Measurements from ENCODE around the gene NTHL1.

The NTHL1 gene

DNA sequence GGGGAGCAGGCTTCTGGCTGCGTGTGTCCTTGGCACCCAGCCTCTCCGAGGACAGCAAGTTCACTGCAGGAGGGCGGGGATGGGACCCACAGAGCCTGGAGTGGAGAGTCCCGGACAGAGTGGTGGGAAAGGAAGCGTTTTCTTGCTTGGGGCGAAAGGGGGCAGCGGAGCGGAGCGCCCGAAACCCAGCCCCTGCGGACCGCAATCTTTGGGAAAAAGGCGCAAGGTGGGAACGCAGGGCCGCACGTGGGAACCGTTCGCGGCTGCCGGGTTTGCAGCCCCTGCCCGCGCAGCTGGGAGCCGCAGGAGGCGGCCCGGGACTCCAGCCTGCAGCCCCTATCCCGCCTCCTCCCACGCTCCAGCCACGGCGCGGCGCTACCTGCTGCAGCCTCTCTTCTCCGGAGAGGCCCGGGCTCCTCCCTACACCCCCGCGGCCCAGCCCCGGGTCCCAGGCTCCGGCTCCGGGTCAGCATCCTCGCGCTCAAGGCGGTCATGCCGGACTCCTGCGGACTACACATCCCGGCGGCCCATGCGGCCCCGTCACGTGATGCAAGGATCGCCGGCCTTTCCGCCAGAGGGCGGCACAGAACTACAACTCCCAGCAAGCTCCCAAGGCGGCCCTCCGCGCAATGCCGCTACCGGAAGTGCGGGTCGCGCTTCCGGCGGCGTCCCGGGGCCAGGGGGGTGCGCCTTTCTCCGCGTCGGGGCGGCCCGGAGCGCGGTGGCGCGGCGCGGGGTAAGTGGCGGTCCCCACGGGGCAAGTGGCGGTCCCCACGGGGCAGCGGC lies at the start of gene NTHL1, which contains the start of gene TSC2:
TSS of gene NTHL1 (minus strand) at position 505 of the 786 bp plus-strand sequence. CDS start at position 494, 11 bp downstream.
TSS of gene TSC2 (plus strand) at position 656 of the 786 bp plus-strand sequence. CDS start 631 bp downstream, outside the sequence.
- peak; percentile 95 for DNase-seq (ENCODE audit: low spot score)

DNA sequence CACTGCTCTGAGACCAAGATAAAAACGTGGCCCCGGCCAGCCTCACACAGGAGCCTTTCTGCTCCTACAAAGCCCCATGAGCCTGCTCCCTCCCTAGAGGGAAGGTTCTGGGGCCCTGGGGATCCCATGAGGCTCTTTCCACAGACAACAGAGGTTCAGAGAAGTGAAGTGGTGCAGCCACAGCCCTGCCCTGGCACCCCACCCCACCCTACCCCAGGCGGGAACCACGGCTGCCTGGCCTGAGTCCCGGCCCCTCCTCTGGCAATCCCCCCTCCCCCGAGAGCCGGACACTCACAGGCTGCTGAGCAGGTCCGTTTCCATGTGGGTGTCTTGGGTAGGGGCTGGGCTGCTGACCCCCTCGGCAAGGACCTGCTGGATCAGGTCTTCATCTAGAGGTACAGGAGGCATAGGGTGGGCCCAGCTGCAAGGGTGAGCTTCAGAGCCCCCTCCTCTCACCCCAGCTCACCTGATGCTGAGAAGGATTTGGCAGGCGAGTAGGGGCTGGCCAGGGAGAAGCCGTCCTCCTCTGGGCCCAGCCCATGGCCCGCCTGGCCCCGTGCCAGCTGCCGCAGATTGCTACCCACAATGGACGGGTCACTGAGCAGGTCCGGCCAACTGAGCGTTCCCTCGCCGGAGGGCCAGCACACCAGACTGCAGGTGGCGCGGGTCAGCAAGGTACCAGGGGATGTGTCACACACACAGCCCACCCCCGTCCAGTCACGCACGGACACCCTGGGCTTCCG lies 49.4 kb upstream of the NTHL1 start:
- no peak for DNase-seq (ENCODE audit: low spot score)

DNA sequence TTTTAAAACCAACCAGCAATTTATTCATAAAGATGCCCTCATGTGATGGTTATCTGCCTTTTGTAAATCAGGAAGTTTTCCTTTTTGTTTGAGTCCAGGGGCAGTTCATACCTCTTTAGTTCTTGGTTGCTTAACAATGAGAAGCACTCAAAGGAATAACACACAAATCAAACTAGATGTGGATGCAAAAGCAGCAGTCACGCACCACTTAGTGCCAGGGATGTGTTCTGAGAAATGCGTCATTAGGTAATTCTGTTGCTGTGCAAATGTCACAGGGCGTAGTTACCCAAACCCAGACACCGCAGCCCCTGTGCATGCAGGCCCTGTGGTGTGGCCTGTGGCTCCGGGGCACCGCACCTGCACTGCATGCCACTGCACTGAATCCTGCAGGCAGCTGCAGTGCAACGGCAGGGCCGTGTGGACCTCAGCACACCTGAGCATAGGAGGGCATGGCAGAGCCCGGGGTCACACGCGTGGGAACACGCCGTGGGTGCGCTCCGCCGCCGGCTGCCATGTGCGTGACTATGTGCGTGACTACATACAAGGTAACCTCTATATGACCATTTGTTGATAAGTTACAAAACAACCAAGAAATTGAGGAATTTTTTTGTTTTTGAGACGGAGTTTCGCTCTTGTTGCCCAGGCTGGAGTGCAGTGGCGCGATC lies 48.4 kb upstream of the NTHL1 start:
- no peak for DNase-seq (ENCODE audit: low spot score)

DNA sequence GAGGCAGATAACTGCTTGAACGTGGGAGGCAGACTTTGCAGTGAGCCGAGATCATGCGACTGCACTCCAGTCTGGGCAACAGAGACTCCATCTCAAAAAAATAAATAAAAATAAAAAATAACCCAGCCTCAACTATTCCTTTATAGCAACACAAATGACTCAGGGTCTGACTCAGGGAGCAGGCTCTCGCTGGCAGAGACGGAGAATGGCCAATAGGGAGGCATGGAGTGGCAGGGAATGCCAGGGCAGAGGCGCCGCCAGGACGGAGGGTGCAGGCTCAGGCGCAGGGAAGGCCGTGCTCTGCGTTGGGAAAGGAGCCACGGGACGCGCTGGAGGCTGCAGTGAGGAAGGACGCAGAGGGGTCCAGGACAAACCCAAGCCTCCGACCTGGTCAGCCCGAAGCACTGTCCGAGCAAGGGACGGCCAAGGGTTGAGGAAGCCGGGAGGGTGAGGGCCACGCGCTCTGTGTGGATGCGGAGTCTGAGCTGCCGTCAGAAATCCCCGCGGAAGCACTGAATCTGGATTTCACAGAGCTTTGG lies 47.8 kb upstream of the NTHL1 start:
- DNase-seq (ENCODE audit: low spot score): no peak

DNA sequence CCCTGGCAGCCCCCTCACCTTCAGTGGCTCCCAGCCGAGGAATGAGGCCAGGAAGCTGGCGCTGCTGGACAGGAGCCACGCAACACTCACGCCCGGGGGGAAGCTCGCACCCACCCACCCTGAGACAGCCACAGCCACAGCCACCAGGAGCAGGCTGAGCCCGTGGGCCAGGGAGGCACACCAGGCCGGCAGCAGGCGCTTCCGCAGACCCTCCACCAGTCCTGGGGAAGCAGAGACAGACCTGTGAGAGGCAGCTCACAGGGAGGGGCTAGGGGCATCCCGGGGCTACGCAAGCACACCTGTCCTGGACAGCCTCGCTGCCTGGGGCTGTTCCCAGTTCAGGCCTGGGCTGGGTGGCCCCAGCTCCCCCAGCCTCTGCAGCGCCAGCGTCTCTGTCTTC lies 46.2 kb upstream of the NTHL1 start:
- DNase-seq (ENCODE audit: low spot score): no peak

DNA sequence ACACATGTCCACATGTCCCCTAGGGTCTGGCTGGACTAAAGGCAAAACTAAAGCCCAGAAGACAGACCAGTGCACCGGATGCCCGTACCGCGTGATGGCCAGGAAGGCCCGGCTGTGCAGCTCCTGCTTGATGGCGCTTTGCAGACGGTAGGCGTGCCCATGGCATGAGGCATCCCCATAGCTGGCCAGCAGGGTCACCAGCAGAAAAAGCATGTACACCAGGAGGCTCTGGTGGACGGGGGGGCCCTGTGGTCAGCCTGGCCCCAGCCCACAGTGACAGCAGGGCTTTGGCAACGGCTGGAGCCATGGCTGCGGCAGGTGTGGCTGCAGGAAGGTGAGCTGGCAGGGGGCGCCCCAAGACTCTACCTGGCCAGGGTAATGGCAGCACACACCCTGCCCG lies 45.2 kb upstream of the NTHL1 start:
- no peak for DNase-seq (ENCODE audit: low spot score)

DNA sequence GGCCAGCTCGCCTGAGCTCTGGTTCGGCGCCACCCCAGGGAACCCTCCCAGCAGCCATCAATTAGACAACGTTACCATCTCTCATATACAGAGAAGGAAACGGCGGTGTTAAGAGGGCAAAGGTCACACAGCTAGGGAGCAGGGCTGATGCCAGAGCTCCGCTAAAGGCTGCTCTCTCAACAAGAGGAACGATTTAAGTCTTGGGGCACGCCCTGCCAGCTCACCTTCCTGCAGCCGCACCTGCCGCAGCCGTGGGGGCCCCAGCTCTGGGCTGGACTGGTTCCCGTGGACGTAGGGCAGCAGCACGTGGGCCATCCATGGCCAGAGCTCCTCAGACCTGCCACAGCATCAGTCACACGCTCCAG lies 44.6 kb upstream of the NTHL1 start:
- peak; percentile 83 for DNase-seq (ENCODE audit: low spot score)

DNA sequence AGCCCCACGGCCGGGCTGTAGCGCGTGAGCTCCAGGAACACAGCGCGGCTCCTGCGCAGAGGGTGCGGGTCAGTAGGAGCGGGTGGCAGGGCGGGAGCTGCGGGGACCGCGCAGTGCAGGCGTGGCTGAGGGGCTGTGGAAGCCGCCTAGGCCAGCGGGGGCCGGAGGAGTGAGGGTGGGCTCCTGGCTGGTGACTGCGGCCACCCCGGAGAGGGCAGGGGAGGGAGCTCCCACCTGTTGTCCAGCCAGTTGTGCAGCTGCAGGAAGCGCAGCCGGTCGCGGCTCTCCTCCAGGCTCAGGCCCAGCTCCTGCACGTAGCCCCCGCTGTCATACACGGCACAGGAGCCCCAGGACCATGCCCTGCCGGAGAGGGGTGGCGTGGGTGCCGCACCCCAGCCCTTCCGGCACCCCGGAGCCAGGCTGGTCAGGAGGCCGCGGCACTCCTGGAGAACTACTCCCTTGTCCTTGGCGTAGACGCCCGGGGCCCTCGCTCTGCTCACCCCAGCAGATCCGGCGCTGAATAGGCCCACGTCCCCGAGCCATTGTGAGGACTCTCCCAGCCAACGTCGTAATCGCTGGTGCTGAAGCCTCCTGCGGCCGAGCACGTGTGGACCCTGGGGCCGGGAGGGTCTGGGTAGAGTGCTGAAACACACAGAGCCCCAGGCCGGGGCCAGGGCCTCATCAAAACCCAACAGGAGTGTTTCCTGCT lies 44.1 kb upstream of the NTHL1 start:
- no peak for DNase-seq (ENCODE audit: low spot score)

DNA sequence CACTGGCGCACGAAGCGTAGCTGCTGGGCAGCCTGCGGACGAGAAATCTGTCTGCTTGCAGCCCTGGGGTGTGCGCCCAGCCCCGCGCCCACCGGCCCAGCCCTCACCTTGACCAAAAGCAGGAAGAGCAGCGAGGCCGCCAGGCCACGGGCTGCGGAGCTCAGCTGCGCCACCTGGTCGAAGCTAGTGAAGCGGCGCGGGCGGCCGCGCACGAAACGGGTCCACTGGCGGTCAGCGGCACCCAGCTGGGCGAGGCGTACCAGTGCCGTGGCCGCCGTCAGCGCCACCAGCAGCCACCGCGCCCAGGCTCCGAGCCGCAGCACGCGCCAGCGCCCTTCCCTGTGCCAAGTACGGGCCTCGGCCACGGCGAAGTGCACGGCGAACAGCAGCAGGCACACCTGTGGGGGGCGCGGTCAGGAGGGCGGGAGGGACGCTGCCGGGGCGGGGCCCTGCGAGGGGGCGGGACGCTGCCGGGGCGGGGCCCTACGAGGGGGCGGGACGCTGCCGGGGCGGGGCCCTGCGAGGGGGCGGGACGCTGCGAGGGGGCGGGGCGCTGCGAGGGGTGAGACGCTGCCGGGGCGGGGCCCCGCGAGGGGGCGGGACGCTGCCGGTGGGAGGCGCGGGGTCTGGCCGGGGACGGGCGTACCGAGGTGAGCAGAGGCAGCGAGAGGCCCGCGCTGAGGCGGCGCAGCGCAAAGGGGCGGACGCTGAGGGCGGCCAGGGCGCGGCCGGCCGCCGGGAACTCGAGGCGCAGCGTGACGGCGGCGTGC lies 43.3 kb upstream of the NTHL1 start:
- peak; percentile 87 for DNase-seq (ENCODE audit: low spot score)

DNA sequence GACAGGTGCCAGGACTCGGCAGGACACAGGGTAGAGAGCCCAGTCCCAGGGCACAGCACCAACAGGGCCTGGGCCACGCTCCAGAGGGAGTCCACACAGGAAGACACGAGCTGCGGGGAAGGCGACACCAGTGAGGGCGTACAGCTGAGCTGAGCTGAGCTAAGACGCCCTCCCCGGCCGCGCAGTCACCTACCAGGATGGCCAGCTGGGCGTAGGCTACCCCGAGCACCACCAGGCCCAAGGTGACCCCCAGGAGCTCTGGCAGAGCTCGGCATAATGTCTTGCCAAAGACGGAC lies 42.8 kb upstream of the NTHL1 start:
- DNase-seq (ENCODE audit: low spot score): no peak

DNA sequence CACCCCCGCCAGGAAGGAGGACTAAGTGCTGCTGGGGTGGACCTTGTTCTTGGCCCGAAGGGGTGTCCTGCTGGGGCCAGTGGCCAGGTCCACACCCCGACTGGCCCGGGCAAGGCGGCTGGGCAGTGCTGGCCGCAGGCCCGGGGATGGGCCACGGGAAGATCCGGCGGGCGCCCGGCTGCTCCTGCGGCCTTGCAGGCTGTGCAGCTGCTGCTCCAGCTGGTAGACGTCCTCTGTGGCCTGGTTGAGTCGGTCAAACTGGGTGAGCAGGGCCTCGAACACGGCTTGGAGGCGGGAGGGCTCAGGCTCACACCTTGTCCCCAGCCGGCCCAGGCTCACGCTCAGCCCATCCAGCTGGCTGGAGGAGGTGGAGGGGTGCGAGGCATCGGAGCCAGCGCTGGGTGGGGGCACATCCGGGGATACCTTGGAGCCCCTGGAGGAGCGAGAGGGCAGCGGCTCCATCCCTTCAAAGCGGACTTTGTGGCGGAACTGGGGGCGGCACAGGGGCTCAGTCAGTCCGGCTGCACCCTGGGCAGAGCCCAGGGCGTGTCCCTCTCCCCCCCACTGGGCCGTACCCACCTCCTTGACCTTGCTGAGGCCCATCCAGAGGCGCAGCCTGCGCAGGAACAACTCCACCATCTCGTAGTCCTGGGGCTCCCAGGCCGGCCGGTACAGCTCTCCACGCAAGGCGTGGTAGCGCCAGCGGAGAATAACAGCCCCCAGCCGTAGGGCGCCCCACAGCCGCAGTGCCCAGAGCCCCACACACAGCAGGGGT lies 42.3 kb upstream of the NTHL1 start:
- no peak for DNase-seq (ENCODE audit: low spot score)

DNA sequence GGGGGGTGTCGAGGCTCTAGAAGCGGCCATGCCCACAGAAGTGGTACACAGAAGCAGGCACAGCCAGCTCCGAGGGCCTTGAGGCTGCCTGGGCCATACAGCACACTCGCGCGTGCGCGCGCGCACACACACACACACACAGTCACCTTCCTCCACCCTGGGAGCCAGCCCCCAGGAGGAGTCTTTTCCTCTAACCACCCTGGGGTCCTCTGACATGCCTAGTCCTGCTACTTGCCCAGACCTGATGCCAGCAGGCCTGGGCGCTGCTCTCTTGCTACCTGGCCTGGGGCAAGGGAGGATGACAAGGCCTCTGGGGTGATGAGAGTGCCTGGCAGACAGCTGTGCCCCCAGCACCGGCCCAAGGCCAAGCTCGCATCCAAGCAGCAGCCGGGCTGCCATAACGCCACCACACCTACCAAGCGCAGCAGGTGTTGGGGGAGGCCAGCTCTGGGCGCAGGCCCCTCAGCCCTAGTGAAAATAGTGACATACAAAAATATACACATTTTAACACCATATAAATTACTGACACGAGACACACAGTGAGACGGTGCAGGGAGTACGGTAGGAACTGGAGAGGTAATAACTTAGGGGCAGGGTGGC lies 41.2 kb upstream of the NTHL1 start:
- no peak for DNase-seq (ENCODE audit: low spot score)

DNA sequence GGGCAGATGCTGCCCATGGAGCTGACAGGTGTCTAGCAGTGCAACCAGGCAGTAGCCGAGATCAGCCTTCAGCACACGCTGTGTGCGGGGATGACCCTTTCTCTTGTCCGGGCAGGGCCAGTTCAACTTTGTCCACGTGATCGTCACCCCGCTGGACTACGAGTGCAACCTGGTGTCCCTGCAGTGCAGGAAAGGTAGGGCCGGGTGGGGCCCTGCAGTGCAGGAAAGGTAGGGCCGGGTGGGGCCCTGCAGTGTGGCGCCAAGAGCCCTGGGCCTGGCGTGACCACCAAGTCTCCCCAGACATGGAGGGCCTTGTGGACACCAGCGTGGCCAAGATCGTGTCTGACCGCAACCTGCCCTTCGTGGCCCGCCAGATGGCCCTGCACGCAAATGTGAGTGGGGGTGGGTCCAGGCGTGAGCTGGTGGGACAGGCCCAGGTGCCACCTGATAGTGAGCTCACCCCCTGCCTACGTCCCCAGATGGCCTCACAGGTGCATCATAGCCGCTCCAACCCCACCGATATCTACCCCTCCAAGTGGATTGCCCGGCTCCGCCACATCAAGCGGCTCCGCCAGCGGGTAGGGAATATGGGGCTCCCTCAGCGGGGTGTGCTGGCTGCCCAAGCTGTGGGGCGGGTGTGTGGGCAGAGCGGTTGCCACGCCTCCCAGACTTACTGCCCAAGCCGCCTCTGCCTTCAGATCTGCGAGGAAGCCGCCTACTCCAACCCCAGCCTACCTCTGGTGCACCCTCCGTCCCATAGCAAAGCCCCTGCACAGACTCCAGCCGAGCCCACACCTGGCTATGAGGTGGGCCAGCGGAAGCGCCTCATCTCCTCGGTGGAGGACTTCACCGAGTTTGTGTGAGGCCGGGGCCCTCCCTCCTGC lies 40.4 kb upstream of the NTHL1 start:
- DNase-seq (ENCODE audit: low spot score): no peak

DNA sequence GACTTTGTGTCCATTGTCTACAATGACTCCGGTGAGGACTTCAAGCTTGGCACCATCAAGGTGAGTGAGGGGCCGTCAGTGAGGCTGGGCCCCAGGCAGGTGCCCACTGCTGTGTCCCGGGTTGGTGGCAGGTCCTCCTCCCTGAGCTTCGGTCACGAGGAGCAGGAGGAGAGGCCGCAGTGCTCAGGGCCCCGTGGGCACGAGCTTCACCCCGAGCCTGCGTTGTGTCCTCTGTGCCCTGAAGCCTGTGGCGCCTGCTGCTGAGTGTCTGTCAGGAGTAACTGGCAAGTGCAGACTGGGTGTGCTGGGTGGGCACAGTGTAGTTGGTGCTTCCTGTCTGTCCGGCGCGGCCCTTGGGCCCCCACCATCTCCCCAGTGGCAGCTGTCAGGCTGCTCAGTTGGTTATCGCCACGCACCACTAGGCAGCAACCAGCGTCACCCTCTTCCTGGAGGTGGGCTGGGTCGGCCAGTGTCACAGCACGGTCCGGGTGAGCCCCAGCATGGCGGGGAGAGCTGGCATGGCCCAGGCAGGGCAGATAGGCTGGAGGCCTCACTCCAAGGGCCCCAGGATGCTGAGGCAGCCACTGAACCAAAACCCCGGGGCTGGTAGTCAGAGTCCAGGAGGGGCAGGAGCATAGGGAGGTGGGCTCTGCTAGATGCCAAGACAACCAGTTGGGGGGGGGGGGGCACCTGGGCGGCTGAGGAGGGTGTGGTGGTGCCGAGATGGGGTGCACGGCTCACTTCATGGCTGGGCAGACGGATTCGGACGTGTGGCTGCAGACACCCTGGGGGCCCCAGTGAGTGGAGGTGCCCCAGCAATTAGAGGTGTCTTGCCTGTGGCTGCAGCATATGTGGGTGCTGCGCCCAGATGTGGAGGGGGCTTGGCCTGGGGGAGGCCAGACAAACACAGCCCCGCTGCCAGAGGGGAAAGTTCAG lies 39.4 kb upstream of the NTHL1 start:
- DNase-seq (ENCODE audit: low spot score): no peak

DNA sequence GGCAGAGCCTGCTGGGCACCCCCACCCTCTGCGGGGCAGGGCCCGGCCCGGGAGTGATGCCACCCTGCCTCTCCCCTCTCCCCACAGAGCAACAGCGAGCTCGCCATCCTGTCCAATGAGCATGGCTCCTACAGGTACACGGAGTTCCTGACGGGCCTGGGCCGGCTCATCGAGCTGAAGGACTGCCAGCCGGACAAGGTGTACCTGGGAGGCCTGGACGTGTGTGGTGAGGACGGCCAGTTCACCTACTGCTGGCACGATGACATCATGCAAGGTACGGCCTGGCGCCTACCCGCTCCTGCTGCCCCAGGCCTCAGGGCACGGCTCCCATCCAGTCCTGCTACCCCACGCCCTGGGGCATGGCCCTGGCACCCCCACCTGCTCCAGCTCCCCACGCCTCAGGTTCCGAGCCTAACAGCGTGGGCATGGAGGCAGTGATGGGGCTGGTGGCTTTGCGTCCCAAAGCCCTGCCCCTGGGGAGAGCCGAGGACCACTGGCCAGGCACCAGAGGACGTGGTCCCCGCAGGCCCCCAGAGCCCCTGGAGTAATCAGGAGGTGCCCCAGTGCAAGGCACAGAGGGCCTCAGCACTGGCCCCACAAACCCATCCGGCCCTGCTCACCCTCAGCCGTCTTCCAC lies 38.6 kb upstream of the NTHL1 start:
- DNase-seq (ENCODE audit: low spot score): no peak

DNA sequence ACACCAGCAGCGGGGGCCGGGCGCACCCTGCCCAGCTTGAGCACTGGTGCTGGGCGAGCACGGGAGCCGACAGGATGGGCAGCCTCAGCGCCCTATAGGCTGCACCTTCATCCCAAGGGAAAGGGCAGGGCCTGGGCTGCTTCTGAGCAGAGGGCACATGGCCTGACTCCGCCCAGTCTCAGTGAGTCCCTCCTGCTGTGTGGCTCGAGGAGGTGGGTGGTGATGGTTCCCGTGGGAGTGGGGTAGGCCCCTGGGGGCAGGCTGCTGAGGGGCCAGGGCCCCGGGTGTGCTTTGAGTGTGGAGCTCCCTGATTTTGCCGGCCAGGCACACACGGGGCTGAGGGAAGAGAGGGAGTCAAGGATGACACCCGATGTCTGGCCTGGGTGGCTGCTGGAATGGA lies 38.0 kb upstream of the NTHL1 start:
- DNase-seq (ENCODE audit: low spot score): no peak

DNA sequence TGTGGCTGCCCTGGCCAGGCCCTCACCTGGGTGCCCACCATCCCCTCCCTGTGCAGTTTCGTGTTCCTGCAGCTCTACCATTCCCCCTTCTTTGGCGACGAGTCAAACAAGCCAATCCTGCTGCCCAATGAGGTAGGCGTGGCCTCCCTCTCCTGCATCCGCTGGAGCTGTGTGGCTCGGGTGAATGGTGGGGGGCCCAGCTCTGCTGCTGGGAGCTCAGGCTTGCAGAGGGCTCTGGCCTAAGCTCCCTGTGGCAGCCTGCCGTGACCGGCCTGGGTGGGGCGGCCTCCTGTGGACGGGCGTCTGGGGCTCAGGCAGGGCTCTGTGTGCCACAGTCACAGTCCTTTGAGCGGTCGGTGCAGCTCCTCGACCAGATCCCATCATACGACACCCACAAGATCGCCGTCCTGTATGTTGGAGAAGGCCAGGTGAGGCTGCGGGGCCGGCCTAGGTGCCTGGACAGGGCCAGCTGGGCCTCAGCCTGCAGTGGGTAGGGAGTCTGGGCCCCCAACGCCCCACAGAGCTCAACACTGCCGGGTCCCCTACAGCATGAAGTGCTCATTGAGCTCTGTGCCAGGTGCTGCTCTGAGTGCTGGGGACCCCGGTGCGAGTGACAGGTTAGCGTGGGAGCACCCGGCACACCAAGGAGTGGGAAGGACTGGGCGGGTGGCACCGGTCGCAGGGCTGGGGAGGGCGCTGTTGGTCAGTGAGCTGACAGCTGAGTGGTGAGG lies 37.4 kb upstream of the NTHL1 start:
- no peak for DNase-seq (ENCODE audit: low spot score)

Data from LoVo (cell line).